HL-60 (cell line): Measurements from ENCODE around the gene TMPO.

Source experiments
- CTCF ChIP-seq: IDR thresholded peaks from one replicate; pipeline ENCODE4 v1.5.1; 2011; ENCODE audit warnings: low read length, control low read depth, inconsistent platforms; ENCODE audit not compliant: insufficient read depth
- GABPA ChIP-seq: IDR thresholded peaks from 2 replicates; pipeline ENCODE4 v1.6.1; 2012; ENCODE audit warnings: low read depth
- POLR2AphosphoS5 ChIP-seq: IDR thresholded peaks from 2 replicates; pipeline ENCODE4 v1.6.1; 2012; ENCODE audit warnings: low read depth
- REST ChIP-seq: IDR thresholded peaks from 2 replicates; pipeline ENCODE4 v1.6.1; 2012; ENCODE audit warnings: low read depth; ENCODE audit not compliant: insufficient replicate concordance

GRCh38 chr12:98591209-98591608 is 75.8 kb downstream of the TMPO start:
- TF ChIP-seq CTCF (no peak), POLR2AphosphoS5 (no peak), REST (no peak), GABPA (no peak)
